Measurements from ENCODE around the gene MLXIP.

DNA sequence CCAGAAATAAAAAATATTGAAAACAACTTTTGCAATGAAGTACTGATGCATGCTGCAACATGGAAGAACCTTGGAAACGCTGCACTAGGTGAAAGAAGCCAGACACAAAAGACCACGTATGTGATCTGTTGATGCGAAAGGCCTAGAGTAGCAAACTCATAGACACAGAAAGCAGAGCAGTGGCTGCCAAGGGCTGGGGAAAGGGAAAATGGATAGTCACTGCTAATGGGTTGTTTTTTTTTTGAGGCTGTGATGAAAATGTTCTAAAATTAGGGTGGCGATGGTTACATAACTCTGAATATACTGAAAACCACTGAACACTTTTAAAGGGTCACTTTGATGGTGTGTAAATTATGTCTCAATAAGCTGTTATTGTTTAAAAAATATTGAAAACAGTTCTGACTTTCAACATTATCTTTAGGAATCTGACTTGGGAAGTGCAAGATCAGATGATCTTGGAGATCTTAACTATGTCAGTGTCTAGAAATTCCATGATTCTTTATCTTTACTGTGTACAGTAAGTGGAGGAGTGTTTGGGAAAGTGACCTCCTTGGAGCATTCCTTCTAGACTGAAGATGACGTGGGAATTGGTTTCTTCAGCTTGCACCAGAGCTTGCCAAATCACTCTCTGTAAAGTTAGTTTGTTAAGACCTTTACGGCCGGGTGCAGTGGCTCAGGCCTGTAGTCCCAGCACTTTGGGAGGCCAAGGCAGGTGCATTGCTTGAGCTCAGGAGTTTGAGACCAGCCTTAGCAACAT, 12.4 kb downstream of the MLXIP start:
- TF ChIP-seq, protein P1, sequence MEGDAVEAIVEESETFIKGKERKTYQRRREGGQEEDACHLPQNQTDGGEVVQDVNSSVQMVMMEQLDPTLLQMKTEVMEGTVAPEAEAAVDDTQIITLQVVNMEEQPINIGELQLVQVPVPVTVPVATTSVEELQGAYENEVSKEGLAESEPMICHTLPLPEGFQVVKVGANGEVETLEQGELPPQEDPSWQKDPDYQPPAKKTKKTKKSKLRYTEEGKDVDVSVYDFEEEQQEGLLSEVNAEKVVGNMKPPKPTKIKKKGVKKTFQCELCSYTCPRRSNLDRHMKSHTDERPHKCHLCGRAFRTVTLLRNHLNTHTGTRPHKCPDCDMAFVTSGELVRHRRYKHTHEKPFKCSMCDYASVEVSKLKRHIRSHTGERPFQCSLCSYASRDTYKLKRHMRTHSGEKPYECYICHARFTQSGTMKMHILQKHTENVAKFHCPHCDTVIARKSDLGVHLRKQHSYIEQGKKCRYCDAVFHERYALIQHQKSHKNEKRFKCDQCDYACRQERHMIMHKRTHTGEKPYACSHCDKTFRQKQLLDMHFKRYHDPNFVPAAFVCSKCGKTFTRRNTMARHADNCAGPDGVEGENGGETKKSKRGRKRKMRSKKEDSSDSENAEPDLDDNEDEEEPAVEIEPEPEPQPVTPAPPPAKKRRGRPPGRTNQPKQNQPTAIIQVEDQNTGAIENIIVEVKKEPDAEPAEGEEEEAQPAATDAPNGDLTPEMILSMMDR (IDR thresholded peaks at IDR 0.05), result no peak
- TF ChIP-seq EP300 (IDR thresholded peaks at IDR 0.05), result no peak

Measured in ovary (tissue), 3 donors.